CD4-positive, alpha-beta T cell (primary cell): ENCODE results near the gene KDM4B. TPM values are rescaled to one million over a fixed set of nuclear protein-coding genes. Genes with fewer than 3 reads are reported as not detected.

Experiments used
- ATAC-seq: fragments of 200-7000 bp; cut with Tn5 transposase; one replicate; pipeline ENCODE4 v1.10.0; 2022; ENCODE audit warnings: mild to moderate bottlenecking; ENCODE audit not compliant: poor library complexity
- CTCF ChIA-PET: fragments of 350-600 bp; sonication (Branson Sonifier 250); formaldehyde crosslinking; loops from one replicate; lab custom pipeline; 2021; ENCODE audit warnings: antibody characterized with exemption, inconsistent platforms; lab: Charles Lee
- POLR2A ChIA-PET: fragments of 350-600 bp; sonication (Branson Sonifier 250); formaldehyde crosslinking; loops from one replicate; lab custom pipeline; 2021; ENCODE audit warnings: antibody characterized with exemption, inconsistent platforms; lab: Charles Lee
- DNase-seq, 14 experiments: peaks; one replicate each; pipeline ENCODE4 v3.0.0-alpha.2; 2013 to 2020; ENCODE audit warnings: mixed read lengths in 2 of 14
- H3K27ac ChIP-seq, 2 donors: one replicate each; pipeline versions ENCODE4 v1.5.1 to v1.7.0; 2013; ENCODE audit warnings: low read length in 2 of 2, low read depth in 1 of 2, mild to moderate bottlenecking in 1 of 2
- H3K27me3 ChIP-seq, 2 experiments: 1 replicate in 1 of 2; 2 replicates in 1 of 2; pipeline versions ENCODE4 v1.6.1 to v1.7.0; 2013; ENCODE audit warnings: low read length in 2 of 2, control low read depth in 1 of 2, mild to moderate bottlenecking in 1 of 2, moderate library complexity in 1 of 2; ENCODE audit not compliant: insufficient read depth in 2 of 2, control insufficient read depth in 1 of 2
- H3K36me3 ChIP-seq: one replicate; pipeline ENCODE4 v1.6.1; 2013; ENCODE audit warnings: low read length, control low read depth; ENCODE audit not compliant: insufficient read depth
- H3K4me1 ChIP-seq: one replicate; pipeline ENCODE4 v1.6.1; 2013; ENCODE audit warnings: low read length, control low read depth; ENCODE audit not compliant: insufficient read depth
- H3K4me3 ChIP-seq: one replicate; pipeline ENCODE4 v1.5.1; 2013; ENCODE audit warnings: mild to moderate bottlenecking, low read length, moderate library complexity
- H3K9me3 ChIP-seq, 2 experiments: 1 replicate in 1 of 2; 2 replicates in 1 of 2; pipeline versions ENCODE4 v1.6.1 to v1.7.0; 2013; ENCODE audit warnings: low read length in 2 of 2, mild to moderate bottlenecking in 2 of 2, control low read depth in 1 of 2, moderate library complexity in 1 of 2; ENCODE audit not compliant: control insufficient read depth in 1 of 2, insufficient read depth in 1 of 2
- H3K27ac Mint-ChIP-seq: one replicate; pipeline ENCODE4 v1.8.0; 2020; ENCODE audit warnings: mixed read lengths
- H3K27me3 Mint-ChIP-seq: one replicate; pipeline ENCODE4 v1.8.0; 2021; ENCODE audit warnings: mixed read lengths
- H3K36me3 Mint-ChIP-seq: one replicate; pipeline ENCODE4 v1.8.0; 2021; ENCODE audit warnings: low read depth, mixed read lengths
- H3K4me1 Mint-ChIP-seq: one replicate; pipeline ENCODE4 v1.8.0; 2021; ENCODE audit warnings: low read depth, mixed read lengths
- H3K4me3 Mint-ChIP-seq: one replicate; pipeline ENCODE4 v1.8.0; 2020; ENCODE audit warnings: mild to moderate bottlenecking, mixed read lengths
- H3K9me3 Mint-ChIP-seq: one replicate; pipeline ENCODE4 v1.8.0; 2020; ENCODE audit warnings: mixed read lengths
- intact Hi-C, 2 experiments: fragments of 100-400 bp; cut with DNase I in 1 of 2; cut with micrococcal nuclease in 1 of 2; formaldehyde crosslinking; loops; one replicate each; pipeline versions ENCODE4 v1.15.1 to v1.9.0; 2023 to 2025; cut with DNase I, micrococcal nuclease
- total RNA-seq, 174 experiments: library from RNA in 2 of 174; stranded (reverse) in 2 of 174; gene quantifications; one replicate each; pipeline ENCODE4 v1.2.3 and lab custom pipeline; 2021 to 2026
- TF ChIP-seq, protein P1 (sequence below): fragments of 200-600 bp; IDR thresholded peaks from one replicate; pipeline ENCODE4 v1.8.0; 2022; ENCODE audit warnings: antibody characterized with exemption, mild to moderate bottlenecking

KDM4B gene
- total RNA-seq, 2 experiments from 2014 or later, result 41.8 to 42.5 TPM

DNA sequence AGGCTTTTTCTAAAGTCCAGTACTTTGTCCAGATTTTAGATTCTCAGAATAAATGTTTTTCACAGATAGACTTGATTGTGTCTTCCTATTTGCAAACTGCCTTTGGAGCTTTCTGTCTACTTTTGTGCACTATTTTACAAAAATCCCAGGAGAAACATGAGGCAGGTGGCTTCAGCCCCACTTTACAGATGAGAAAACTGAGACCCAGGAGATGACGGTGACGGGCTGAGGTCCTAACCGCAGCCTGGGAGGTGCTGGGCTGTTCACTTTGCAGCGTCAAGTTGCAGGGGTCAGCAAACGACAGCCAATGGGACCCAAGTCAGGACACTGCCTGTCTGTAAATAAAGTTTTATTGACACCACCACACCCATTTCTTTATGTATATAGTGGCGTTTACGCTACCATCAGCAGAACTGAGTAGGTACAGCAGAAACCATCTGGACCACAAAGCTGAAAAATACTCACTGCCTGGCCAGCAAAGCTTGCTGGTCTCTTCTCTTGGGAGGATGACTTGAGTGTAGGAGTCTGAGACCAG lies 6.8 kb upstream of the KDM4B start:
- no peaks in the 10 kb centered on the region for H3K27me3 Mint-ChIP-seq
- no peaks in the 10 kb centered on the region for H3K36me3 Mint-ChIP-seq
- no peaks in the 10 kb centered on the region for H3K4me1 ChIP-seq
- H3K4me3 ChIP-seq, result no peak overlapping the region
- ChIA-PET CTCF (no interaction called here), POLR2A (no interaction called here)
- no peaks in the 10 kb centered on the region for H3K4me1 Mint-ChIP-seq
- H3K4me3 Mint-ChIP-seq, result no peak overlapping the region
- H3K36me3 ChIP-seq, result no peaks in the 10 kb centered on the region
- TF ChIP-seq, protein P1, sequence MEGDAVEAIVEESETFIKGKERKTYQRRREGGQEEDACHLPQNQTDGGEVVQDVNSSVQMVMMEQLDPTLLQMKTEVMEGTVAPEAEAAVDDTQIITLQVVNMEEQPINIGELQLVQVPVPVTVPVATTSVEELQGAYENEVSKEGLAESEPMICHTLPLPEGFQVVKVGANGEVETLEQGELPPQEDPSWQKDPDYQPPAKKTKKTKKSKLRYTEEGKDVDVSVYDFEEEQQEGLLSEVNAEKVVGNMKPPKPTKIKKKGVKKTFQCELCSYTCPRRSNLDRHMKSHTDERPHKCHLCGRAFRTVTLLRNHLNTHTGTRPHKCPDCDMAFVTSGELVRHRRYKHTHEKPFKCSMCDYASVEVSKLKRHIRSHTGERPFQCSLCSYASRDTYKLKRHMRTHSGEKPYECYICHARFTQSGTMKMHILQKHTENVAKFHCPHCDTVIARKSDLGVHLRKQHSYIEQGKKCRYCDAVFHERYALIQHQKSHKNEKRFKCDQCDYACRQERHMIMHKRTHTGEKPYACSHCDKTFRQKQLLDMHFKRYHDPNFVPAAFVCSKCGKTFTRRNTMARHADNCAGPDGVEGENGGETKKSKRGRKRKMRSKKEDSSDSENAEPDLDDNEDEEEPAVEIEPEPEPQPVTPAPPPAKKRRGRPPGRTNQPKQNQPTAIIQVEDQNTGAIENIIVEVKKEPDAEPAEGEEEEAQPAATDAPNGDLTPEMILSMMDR, result no peak
- intact Hi-C loops, result no loop called here
- no peak overlapping the region for H3K27ac ChIP-seq
- no peak overlapping the region for H3K27ac Mint-ChIP-seq
- ATAC-seq (no peak), DNase-seq (no peak)
- H3K9me3 ChIP-seq, result no peaks in the 10 kb centered on the region
- no peaks in the 10 kb centered on the region for H3K9me3 Mint-ChIP-seq
- H3K27me3 ChIP-seq, result no peaks in the 10 kb centered on the region

DNA sequence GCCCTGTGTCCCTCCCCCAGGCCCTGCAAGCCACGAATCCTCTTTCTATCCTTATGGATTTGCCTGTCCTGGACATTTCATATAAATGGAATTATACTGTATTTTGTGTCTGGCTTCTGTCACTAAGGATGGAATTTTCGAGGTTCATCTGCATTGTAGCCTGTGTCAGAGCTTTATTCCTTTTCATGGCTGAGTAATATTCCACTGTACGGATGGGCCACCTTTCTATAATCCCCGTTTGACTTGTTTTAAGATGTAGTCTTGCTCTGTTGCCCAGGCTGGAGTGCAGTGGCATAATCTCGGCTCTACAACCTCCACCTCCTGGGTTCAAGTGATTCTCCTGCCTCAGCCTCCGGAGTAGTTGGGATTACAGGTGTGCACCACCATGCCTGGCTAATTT lies 3.9 kb upstream of the KDM4B start:
- no peaks in the 10 kb centered on the region for H3K27me3 Mint-ChIP-seq
- DNase-seq (no peak), ATAC-seq (no peak)
- H3K36me3 Mint-ChIP-seq, result peaks cover 5% of the 10 kb centered on the region
- H3K36me3 ChIP-seq, result no peaks in the 10 kb centered on the region
- TF ChIP-seq, protein P1, result no peak
- H3K4me1 ChIP-seq, result peaks cover 15% of the 10 kb centered on the region
- H3K4me3 ChIP-seq, result no peak overlapping the region
- no peaks in the 10 kb centered on the region for H3K9me3 Mint-ChIP-seq
- POLR2A ChIA-PET, result interaction anchor here (1.0 kb wide), 1 partner anchor 980 kb away, joined by 3 read pairs; no protein-coding TSS in a partner anchor
- CTCF ChIA-PET, result interaction anchor here (0.8 kb wide), 1 partner anchor 53 kb away, joined by 3 read pairs; no protein-coding TSS in a partner anchor
- no peaks in the 10 kb centered on the region for H3K9me3 ChIP-seq
- intact Hi-C loops, result loop anchor here in 1 of 2 experiments (5.0 kb wide), 2 partner anchors 98 to 243 kb away; partner anchors contain the start of genes DPP9 and PLIN3
- no peak overlapping the region for H3K4me3 Mint-ChIP-seq
- peaks cover 12% of the 10 kb centered on the region for H3K4me1 Mint-ChIP-seq
- no peak overlapping the region for H3K27ac Mint-ChIP-seq
- H3K27ac ChIP-seq, result no peak overlapping the region
- no peaks in the 10 kb centered on the region for H3K27me3 ChIP-seq

DNA sequence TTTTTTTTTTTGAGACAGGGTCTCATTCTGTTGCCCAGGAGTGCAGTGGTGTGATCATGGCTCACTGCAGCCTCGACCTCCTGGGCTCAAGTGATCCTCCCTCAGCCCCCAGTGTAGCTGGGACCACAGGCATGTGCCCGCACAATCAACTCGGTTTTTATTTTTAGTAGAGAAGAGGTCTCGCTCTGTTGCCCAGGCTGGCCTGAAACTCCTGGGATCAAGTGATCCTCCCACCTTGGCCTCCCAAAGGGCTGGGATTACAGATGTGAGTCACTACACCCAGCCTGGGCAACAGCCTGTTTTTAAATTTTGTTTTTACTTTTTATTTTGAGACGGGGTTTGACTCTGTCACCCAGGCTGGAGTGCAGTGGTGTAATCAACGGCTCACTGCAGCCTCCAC lies 2.3 kb upstream of the KDM4B start:
- POLR2A ChIA-PET, result interaction anchor here (5.1 kb wide), 1 partner anchor 52 kb away, joined by 131 read pairs; no protein-coding TSS in a partner anchor

More for the DNA sequence above, 2.3 kb upstream of the KDM4B start:
- H3K27ac Mint-ChIP-seq, result no peak overlapping the region
- Histone ChIP-seq H3K27me3 (no peaks in the 10 kb centered on the region), H3K4me1 (peaks cover 30% of the 10 kb centered on the region), H3K4me3 (no peak overlapping the region), H3K27ac (no peak overlapping the region), H3K9me3 (no peaks in the 10 kb centered on the region), H3K36me3 (no peaks in the 10 kb centered on the region)
- CTCF ChIA-PET, result interaction anchor here (2.7 kb wide), 1 partner anchor 175 kb away, joined by 11 read pairs; the partner anchor contains the start of gene FEM1A
- H3K36me3 Mint-ChIP-seq, result peaks cover 6% of the 10 kb centered on the region
- no peaks in the 10 kb centered on the region for H3K9me3 Mint-ChIP-seq
- intact Hi-C loops, result loop anchor here in 1 of 2 experiments (5.0 kb wide), 2 partner anchors 99 to 244 kb away; partner anchors contain the start of genes DPP9 and PLIN3
- DNase-seq (no peak), ATAC-seq (no peak)
- no peaks in the 10 kb centered on the region for H3K27me3 Mint-ChIP-seq
- peaks cover 27% of the 10 kb centered on the region for H3K4me1 Mint-ChIP-seq
- TF ChIP-seq, protein P1, result no peak
- H3K4me3 Mint-ChIP-seq, result peak overlapping the region; percentile 48
